ENCODE results near the gene SLC7A4. TPM values are rescaled to one million over a fixed set of nuclear protein-coding genes. Genes with fewer than 3 reads are reported as not detected.

Gene SLC7A4
- total and polyA plus RNA-seq, 7 experiments from 2014 or later = 0.08 to 0.13 (median 0.13) TPM; not detected in 4

- DNase-seq (no peak), ATAC-seq (no peak)
- Mint-ChIP-seq H3K4me1 (peaks cover 11 to 23% (median 16%) of the 10 kb centered on the region in 7 donors), H3K9me3 (peaks cover 0 to 2% (median 0%) of the 10 kb centered on the region in 11 donors), H3K27me3 (peaks cover 14 to 23% (median 19%) of the 10 kb centered on the region in 5 donors), H3K27ac (no peak overlapping the region), H3K4me3 (no peak overlapping the region), H3K36me3 (no peaks in the 10 kb centered on the region)
- no peaks in the 10 kb centered on the region for H3K9me3 ChIP-seq (ENCODE audit: control insufficient read depth in 2 of 3, low read length in 3 of 3)
- H3K36me3 ChIP-seq (ENCODE audit: control insufficient read depth in 2 of 3, insufficient read depth in 3 of 3, low read length in 3 of 3) = no peaks in the 10 kb centered on the region
- no peak overlapping the region for H3K4me3 ChIP-seq (ENCODE audit: low read length)
- H3K27me3 ChIP-seq (ENCODE audit: control insufficient read depth in 2 of 2, insufficient read depth in 2 of 2, low read length in 2 of 2) = no peaks in the 10 kb centered on the region
- CTCF ChIA-PET = no interaction called here
- intact Hi-C loops (cut with micrococcal nuclease) = no loop called here
- POLR2A ChIA-PET = no interaction called here
- H3K4me1 ChIP-seq (ENCODE audit: control insufficient read depth in 2 of 2, insufficient read depth in 2 of 2, low read length in 2 of 2) = peaks cover 10 to 15% of the 10 kb centered on the region in 2 donors
- H3K27ac ChIP-seq (ENCODE audit: low read depth, low read length) = no peak overlapping the region
Measured at GRCh38 chr22:21026783-21027692, 5.3 kb downstream of the SLC7A4 start.

- H3K9me3 ChIP-seq (ENCODE audit: control insufficient read depth in 2 of 3, low read length in 3 of 3) = no peaks in the 10 kb centered on the region
- H3K4me3 ChIP-seq (ENCODE audit: low read length) = no peak overlapping the region
- no peak for DNase-seq
- peak overlapping the region; percentile 11 for H3K27ac ChIP-seq (ENCODE audit: low read depth, low read length)
- peak overlapping the region in 2 of 10 donors; percentile 14 to 61 for H3K4me3 Mint-ChIP-seq
- H3K4me1 ChIP-seq (ENCODE audit: control insufficient read depth in 2 of 2, insufficient read depth in 2 of 2, low read length in 2 of 2) = peaks cover 10 to 12% of the 10 kb centered on the region in 2 donors
- no peaks in the 10 kb centered on the region for H3K36me3 Mint-ChIP-seq
- intact Hi-C loops (cut with micrococcal nuclease) = no loop called here
- CTCF ChIA-PET = no interaction called here
- peaks cover 0 to 2% (median 0%) of the 10 kb centered on the region in 11 donors for H3K9me3 Mint-ChIP-seq
- H3K27me3 Mint-ChIP-seq = peaks cover 11 to 19% (median 13%) of the 10 kb centered on the region in 5 donors
- no peaks in the 10 kb centered on the region for H3K27me3 ChIP-seq (ENCODE audit: control insufficient read depth in 2 of 2, insufficient read depth in 2 of 2, low read length in 2 of 2)
- POLR2A ChIA-PET = no interaction called here
- peak overlapping the region in 4 of 9 donors; percentile 52 to 77 (median 61) for H3K27ac Mint-ChIP-seq
- H3K36me3 ChIP-seq (ENCODE audit: control insufficient read depth in 2 of 3, insufficient read depth in 3 of 3, low read length in 3 of 3) = no peaks in the 10 kb centered on the region
- ATAC-seq = no peak
- peaks cover 9 to 19% (median 12%) of the 10 kb centered on the region in 7 donors for H3K4me1 Mint-ChIP-seq
Measured at GRCh38 chr22:21025763-21026755, 6.3 kb downstream of the SLC7A4 start.

GRCh38 chr22:21025266-21025665, 7.1 kb downstream of the SLC7A4 start:
- Histone ChIP-seq H3K27ac (ENCODE audit: low read depth, low read length) (peak overlapping the region; percentile 11), H3K4me3 (ENCODE audit: low read length) (no peak overlapping the region), H3K27me3 (ENCODE audit: control insufficient read depth in 2 of 2, insufficient read depth in 2 of 2, low read length in 2 of 2) (no peaks in the 10 kb centered on the region), H3K9me3 (ENCODE audit: control insufficient read depth in 2 of 3, low read length in 3 of 3) (no peaks in the 10 kb centered on the region), H3K36me3 (ENCODE audit: control insufficient read depth in 2 of 3, insufficient read depth in 3 of 3, low read length in 3 of 3) (no peaks in the 10 kb centered on the region), H3K4me1 (ENCODE audit: control insufficient read depth in 2 of 2, insufficient read depth in 2 of 2, low read length in 2 of 2) (peaks cover 10 to 12% of the 10 kb centered on the region in 2 donors)
- ChIA-PET POLR2A (no interaction called here), CTCF (no interaction called here)
- Mint-ChIP-seq H3K36me3 (no peaks in the 10 kb centered on the region), H3K4me1 (peaks cover 5 to 15% (median 9%) of the 10 kb centered on the region in 7 donors), H3K27me3 (peaks cover 3 to 11% (median 5%) of the 10 kb centered on the region in 5 donors), H3K4me3 (peak overlapping the region in 9 of 10 donors; percentile 14 to 63 (median 53)), H3K27ac (peak overlapping the region in 7 of 9 donors; percentile 14 to 84 (median 68)), H3K9me3 (peaks cover 0 to 2% (median 0%) of the 10 kb centered on the region in 11 donors)
- DNase-seq (peak in 3 of 9 donors; percentile 23 to 30 (median 24)), ATAC-seq (no peak)
- intact Hi-C loops (cut with micrococcal nuclease) = no loop called here

GRCh38 chr22:21022955-21023614, 9.3 kb downstream of the SLC7A4 start:
- H3K4me1 Mint-ChIP-seq = peaks cover 5 to 15% (median 9%) of the 10 kb centered on the region in 7 donors
- no peak overlapping the region for H3K4me3 Mint-ChIP-seq
- no peak for DNase-seq
- Histone ChIP-seq H3K4me1 (ENCODE audit: control insufficient read depth in 2 of 2, insufficient read depth in 2 of 2, low read length in 2 of 2) (peaks cover 10 to 12% of the 10 kb centered on the region in 2 donors), H3K36me3 (ENCODE audit: control insufficient read depth in 2 of 3, insufficient read depth in 3 of 3, low read length in 3 of 3) (no peaks in the 10 kb centered on the region), H3K27me3 (ENCODE audit: control insufficient read depth in 2 of 2, insufficient read depth in 2 of 2, low read length in 2 of 2) (no peaks in the 10 kb centered on the region), H3K9me3 (ENCODE audit: control insufficient read depth in 2 of 3, low read length in 3 of 3) (no peaks in the 10 kb centered on the region), H3K27ac (ENCODE audit: low read depth, low read length) (no peak overlapping the region), H3K4me3 (ENCODE audit: low read length) (no peak overlapping the region)
- H3K36me3 Mint-ChIP-seq = no peaks in the 10 kb centered on the region
- H3K9me3 Mint-ChIP-seq = peaks cover 0 to 2% (median 0%) of the 10 kb centered on the region in 11 donors
- ChIA-PET CTCF (no interaction called here), POLR2A (no interaction called here)
- H3K27ac Mint-ChIP-seq = no peak overlapping the region
- ATAC-seq = no peak
- no peaks in the 10 kb centered on the region for H3K27me3 Mint-ChIP-seq
- intact Hi-C loops (cut with micrococcal nuclease) = no loop called here

GRCh38 chr22:21022507-21022906, 9.9 kb downstream of the SLC7A4 start:
- no peaks in the 10 kb centered on the region for H3K27me3 ChIP-seq (ENCODE audit: control insufficient read depth in 2 of 2, insufficient read depth in 2 of 2, low read length in 2 of 2)
- H3K4me1 ChIP-seq (ENCODE audit: control insufficient read depth in 2 of 2, insufficient read depth in 2 of 2, low read length in 2 of 2) = peaks cover 10 to 12% of the 10 kb centered on the region in 2 donors
- ChIA-PET POLR2A (no interaction called here), CTCF (interaction anchor here (0.7 kb wide), 1 partner anchor 24 kb away, joined by 3 read pairs; no protein-coding TSS in a partner anchor)
- no peak overlapping the region for H3K4me3 ChIP-seq (ENCODE audit: low read length)
- no peaks in the 10 kb centered on the region for H3K36me3 ChIP-seq (ENCODE audit: control insufficient read depth in 2 of 3, insufficient read depth in 3 of 3, low read length in 3 of 3)
- Mint-ChIP-seq H3K4me1 (peaks cover 5 to 15% (median 9%) of the 10 kb centered on the region in 7 donors), H3K9me3 (peaks cover 0 to 2% (median 0%) of the 10 kb centered on the region in 11 donors), H3K4me3 (no peak overlapping the region), H3K27ac (no peak overlapping the region), H3K27me3 (no peaks in the 10 kb centered on the region), H3K36me3 (no peaks in the 10 kb centered on the region)
- no peak overlapping the region for H3K27ac ChIP-seq (ENCODE audit: low read depth, low read length)
- ATAC-seq (no peak), DNase-seq (no peak)
- intact Hi-C loops (cut with micrococcal nuclease) = no loop called here
- no peaks in the 10 kb centered on the region for H3K9me3 ChIP-seq (ENCODE audit: control insufficient read depth in 2 of 3, low read length in 3 of 3)
